B cell (primary cell): Measurements from ENCODE around the gene USH2A. TPM values are rescaled to one million over a fixed set of nuclear protein-coding genes. Genes with fewer than 3 reads are reported as not detected.

Experiments used
- ATAC-seq: fragments of 200-7000 bp; cut with Tn5 transposase; one replicate; pipeline ENCODE4 v1.10.0; 2021; ENCODE audit warnings: low read depth, mild to moderate bottlenecking, moderate number of reproducible peaks, moderate library complexity
- CTCF ChIA-PET: fragments of 350-600 bp; sonication (Branson Sonifier 250); formaldehyde crosslinking; loops from one replicate; lab custom pipeline; 2021; ENCODE audit warnings: antibody characterized with exemption, inconsistent platforms; lab: Charles Lee
- POLR2A ChIA-PET: fragments of 350-600 bp; sonication (Branson Sonifier 250); formaldehyde crosslinking; loops from one replicate; lab custom pipeline; 2021; ENCODE audit warnings: antibody characterized with exemption; lab: Charles Lee
- DNase-seq: peaks from one replicate; pipeline ENCODE4 v3.0.0; 2013
- H2AFZ ChIP-seq: 2 replicates; pipeline ENCODE4 v1.6.1; 2012; ENCODE audit warnings: mild to moderate bottlenecking, low read depth, low read length; ENCODE audit not compliant: insufficient read depth, poor library complexity, severe bottlenecking
- H3K27ac ChIP-seq, 2 donors: 1 replicate in 1 of 2; 2 replicates in 1 of 2; pipeline ENCODE4 v1.5.1; 2012 to 2013; ENCODE audit warnings: low read length in 2 of 2, mild to moderate bottlenecking in 2 of 2, moderate library complexity in 1 of 2
- H3K27me3 ChIP-seq, 4 experiments: fragments of 200-600 bp in 1 of 4; sonication (generic) in 1 of 4; replicated peaks in 1 of 4; 1 replicate in 2 of 4; 2 replicates in 2 of 4; pipeline versions ENCODE4 v1.6.1 to v1.7.0; 2013 to 2016; ENCODE audit warnings: low read length in 3 of 4, mild to moderate bottlenecking in 2 of 4, mixed read lengths in 1 of 4, moderate library complexity in 1 of 4; ENCODE audit not compliant: insufficient read depth in 4 of 4, control insufficient read depth in 3 of 4; ENCODE audit errors: control extremely low read depth in 1 of 4
- H3K36me3 ChIP-seq, 2 experiments: replicated peaks in 1 of 2; 1 replicate in 1 of 2; 2 replicates in 1 of 2; pipeline versions ENCODE4 v1.6.1 to v1.7.1; 2013; ENCODE audit warnings: low read length in 1 of 2; ENCODE audit not compliant: insufficient read depth in 2 of 2, control insufficient read depth in 1 of 2; ENCODE audit errors: control extremely low read depth in 1 of 2, extremely low read depth in 1 of 2
- H3K4me1 ChIP-seq, 2 donors: fragments of 200-600 bp in 1 of 2; sonication (generic) in 1 of 2; 1 replicate in 1 of 2; 2 replicates in 1 of 2; pipeline versions ENCODE4 v1.5.1 to v1.6.1; 2013 to 2017; ENCODE audit warnings: low read length in 2 of 2; ENCODE audit not compliant: control insufficient read depth in 2 of 2, insufficient read depth in 2 of 2
- H3K4me2 ChIP-seq: replicated peaks from 2 replicates; pipeline ENCODE3; 2012; ENCODE audit warnings: mild to moderate bottlenecking, low read depth, low read length; ENCODE audit not compliant: poor library complexity, severe bottlenecking
- H3K4me3 ChIP-seq, 5 experiments: fragments of 200-600 bp in 1 of 5; sonication (generic) in 1 of 5; 1 replicate in 3 of 5; 2 replicates in 2 of 5; pipeline versions ENCODE4 v1.5.1 to v1.7.0; 2011 to 2016; ENCODE audit warnings: low read length in 4 of 5, mild to moderate bottlenecking in 4 of 5, low read depth in 2 of 5, control low read depth in 1 of 5, moderate library complexity in 1 of 5; ENCODE audit not compliant: insufficient read depth in 1 of 5; ENCODE audit errors: control extremely low read depth in 1 of 5, extremely low read depth in 1 of 5
- H3K79me2 ChIP-seq: fragments of 200-600 bp; sonication (generic); one replicate; pipeline ENCODE4 v1.6.0; 2016; ENCODE audit warnings: low read length; ENCODE audit not compliant: control insufficient read depth, insufficient read depth
- H3K9ac ChIP-seq: fragments of 200-600 bp; sonication (generic); 2 replicates; pipeline ENCODE4 v1.6.1; 2017; ENCODE audit warnings: mild to moderate bottlenecking, low read length, moderate library complexity
- H3K9me3 ChIP-seq, 3 donors: one replicate each; pipeline versions ENCODE4 v1.6.1 to v1.7.1; 2013; ENCODE audit warnings: low read length in 2 of 3; ENCODE audit not compliant: control insufficient read depth in 2 of 3, insufficient read depth in 1 of 3; ENCODE audit errors: control extremely low read depth in 1 of 3
- H4K20me1 ChIP-seq: 2 replicates; pipeline ENCODE4 v1.6.0; 2012; ENCODE audit warnings: mild to moderate bottlenecking, low read length; ENCODE audit not compliant: insufficient read depth, control insufficient read depth, poor library complexity, severe bottlenecking
- H3K27ac Mint-ChIP-seq: one replicate; pipeline ENCODE4 v1.8.0; 2021; ENCODE audit warnings: mixed read lengths
- H3K27me3 Mint-ChIP-seq: one replicate; pipeline ENCODE4 v1.8.0; 2021; ENCODE audit warnings: mixed read lengths
- H3K4me1 Mint-ChIP-seq: one replicate; pipeline ENCODE4 v1.8.0; 2021; ENCODE audit warnings: mixed read lengths
- H3K4me3 Mint-ChIP-seq: one replicate; pipeline ENCODE4 v1.8.0; 2021; ENCODE audit warnings: mixed read lengths
- H3K9me3 Mint-ChIP-seq: one replicate; pipeline ENCODE4 v1.8.0; 2022; ENCODE audit warnings: mixed read lengths; ENCODE audit not compliant: insufficient read depth
- EZH2 ChIP-seq: IDR thresholded peaks from 2 replicates; pipeline ENCODE4 v1.6.1; 2012; ENCODE audit warnings: borderline replicate concordance, low read depth, mild to moderate bottlenecking, moderate library complexity, low read length; ENCODE audit not compliant: insufficient read depth, poor library complexity, severe bottlenecking
- WGBS: methylation state at CpG from one replicate; pipeline ENCODE4 v1.1.5; 2013; ENCODE audit warnings: missing lambda C conversion rate; ENCODE audit not compliant: insufficient coverage; 5-methylcytosine and 5-hydroxymethylcytosine counted together
- intact Hi-C: fragments of 100-400 bp; cut with micrococcal nuclease; formaldehyde crosslinking; loops from one replicate; pipeline ENCODE4 v1.10.0; 2022
- polyA plus RNA-seq: library from polyadenylated mRNA; depleted of rRNA; stranded (reverse); fragments of >200 nt; gene quantifications from 2 replicates; pipeline ENCODE4 v1.2.3, GENCODE V29; 2012
- total RNA-seq, 2 donors: library from RNA; stranded (reverse); fragments of 120-200 nt in 1 of 2; gene quantifications; 1 replicate in 1 of 2; 2 replicates in 1 of 2; pipeline versions ENCODE4 v1.2.3 to v1.2.4, GENCODE V29; 2013 to 2022
- TF ChIP-seq, protein P1 (sequence below): fragments of 200-600 bp; IDR thresholded peaks from one replicate; pipeline ENCODE4 v1.8.0; 2022; ENCODE audit warnings: antibody characterized with exemption, mild to moderate bottlenecking

Gene USH2A
- total and polyA plus RNA-seq, 2 donors (not counting 1 experiment from before 2014, with no cell fraction given) = 0.01 TPM; not detected in 1

DNA sequence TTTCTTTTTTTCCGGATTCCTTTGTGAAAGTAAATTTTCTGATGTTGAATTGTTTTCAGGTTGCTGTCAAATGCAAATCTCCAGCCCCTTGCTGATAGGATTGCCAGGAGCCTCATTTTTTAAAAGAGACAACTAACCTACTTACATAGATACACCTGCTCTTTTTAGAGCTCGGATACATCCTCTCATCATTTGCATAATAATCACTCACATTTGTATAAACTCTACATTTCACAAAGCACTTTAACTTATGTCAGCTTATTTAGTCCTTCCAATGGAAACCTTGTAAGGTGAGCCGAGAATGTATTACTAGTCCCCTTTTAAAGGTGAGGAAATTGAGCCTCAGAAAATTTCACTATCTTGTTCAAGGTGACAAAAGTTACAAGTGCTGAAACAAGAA is 771.4 kb downstream of the USH2A start:
- no peak overlapping the region for H2AFZ ChIP-seq
- H3K9ac ChIP-seq = no peak overlapping the region
- intact Hi-C loops = no loop called here
- no peak overlapping the region for H3K4me3 ChIP-seq
- Mint-ChIP-seq H3K27ac (no peak overlapping the region), H3K27me3 (no peaks in the 10 kb centered on the region), H3K4me3 (no peak overlapping the region), H3K4me1 (no peaks in the 10 kb centered on the region), H3K9me3 (no peaks in the 10 kb centered on the region)
- H3K9me3 ChIP-seq = peaks cover 0 to 3% (median 0%) of the 10 kb centered on the region in 3 donors
- DNase-seq (no peak), ATAC-seq (no peak)
- H4K20me1 ChIP-seq = no peaks in the 10 kb centered on the region
- CTCF ChIA-PET = no interaction called here
- WGBS = 60% methylated on average over 1 of the region's 3 CpGs
- H3K4me2 ChIP-seq = no peak overlapping the region
- no peaks in the 10 kb centered on the region for H3K36me3 ChIP-seq
- H3K27ac ChIP-seq = no peak overlapping the region
- H3K4me1 ChIP-seq = no peaks in the 10 kb centered on the region
- TF ChIP-seq, protein P1, sequence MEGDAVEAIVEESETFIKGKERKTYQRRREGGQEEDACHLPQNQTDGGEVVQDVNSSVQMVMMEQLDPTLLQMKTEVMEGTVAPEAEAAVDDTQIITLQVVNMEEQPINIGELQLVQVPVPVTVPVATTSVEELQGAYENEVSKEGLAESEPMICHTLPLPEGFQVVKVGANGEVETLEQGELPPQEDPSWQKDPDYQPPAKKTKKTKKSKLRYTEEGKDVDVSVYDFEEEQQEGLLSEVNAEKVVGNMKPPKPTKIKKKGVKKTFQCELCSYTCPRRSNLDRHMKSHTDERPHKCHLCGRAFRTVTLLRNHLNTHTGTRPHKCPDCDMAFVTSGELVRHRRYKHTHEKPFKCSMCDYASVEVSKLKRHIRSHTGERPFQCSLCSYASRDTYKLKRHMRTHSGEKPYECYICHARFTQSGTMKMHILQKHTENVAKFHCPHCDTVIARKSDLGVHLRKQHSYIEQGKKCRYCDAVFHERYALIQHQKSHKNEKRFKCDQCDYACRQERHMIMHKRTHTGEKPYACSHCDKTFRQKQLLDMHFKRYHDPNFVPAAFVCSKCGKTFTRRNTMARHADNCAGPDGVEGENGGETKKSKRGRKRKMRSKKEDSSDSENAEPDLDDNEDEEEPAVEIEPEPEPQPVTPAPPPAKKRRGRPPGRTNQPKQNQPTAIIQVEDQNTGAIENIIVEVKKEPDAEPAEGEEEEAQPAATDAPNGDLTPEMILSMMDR = no peak
- no peak for TF ChIP-seq EZH2
- H3K79me2 ChIP-seq = no peaks in the 10 kb centered on the region
- H3K27me3 ChIP-seq = no peaks in the 10 kb centered on the region
- POLR2A ChIA-PET = no interaction called here

DNA sequence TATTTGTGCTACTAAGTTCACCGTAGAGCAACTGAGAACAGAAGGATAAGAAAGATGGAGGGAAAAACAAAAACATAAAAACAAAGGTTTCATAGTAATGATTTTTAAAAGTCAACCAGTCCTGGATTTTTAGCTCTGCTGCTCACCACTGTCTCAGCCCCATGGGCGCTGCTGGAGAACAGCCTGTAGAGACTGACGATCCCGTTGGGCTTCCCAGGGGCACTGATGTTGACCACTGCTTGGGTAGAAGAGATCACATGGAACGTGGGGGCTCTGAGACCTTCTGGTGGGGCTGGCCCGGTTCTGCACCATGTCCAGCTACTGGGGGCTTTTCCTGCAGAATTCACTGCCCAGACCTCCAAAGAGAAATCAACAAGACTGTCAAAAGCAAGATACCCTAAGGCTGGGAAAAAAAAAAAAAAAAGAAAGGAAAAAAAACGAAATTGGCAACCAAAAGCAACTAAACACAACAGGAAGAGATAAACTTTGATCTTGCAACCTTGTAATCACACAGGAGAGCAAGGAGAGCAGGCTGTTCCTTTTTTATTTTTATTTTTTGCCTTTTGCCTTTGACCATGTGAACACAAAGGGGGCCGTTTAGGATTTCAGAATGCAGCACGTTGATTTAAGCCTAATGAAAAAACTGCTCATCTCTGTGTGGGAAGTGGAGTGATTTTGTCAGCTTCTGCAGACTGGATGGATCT is 772.6 kb downstream of the USH2A start:
- Histone ChIP-seq H3K9me3 (peaks cover 0 to 3% (median 0%) of the 10 kb centered on the region in 3 donors), H3K27me3 (no peaks in the 10 kb centered on the region), H2AFZ (no peak overlapping the region), H3K36me3 (no peaks in the 10 kb centered on the region), H3K4me1 (no peaks in the 10 kb centered on the region), H3K4me2 (no peak overlapping the region), H3K27ac (no peak overlapping the region), H3K4me3 (no peak overlapping the region), H3K79me2 (no peaks in the 10 kb centered on the region), H4K20me1 (no peaks in the 10 kb centered on the region), H3K9ac (no peak overlapping the region)
- TF ChIP-seq EZH2 = no peak
- TF ChIP-seq, protein P1 = no peak
- H3K4me3 Mint-ChIP-seq = no peak overlapping the region
- CTCF ChIA-PET = no interaction called here
- no peaks in the 10 kb centered on the region for H3K27me3 Mint-ChIP-seq
- H3K9me3 Mint-ChIP-seq = no peaks in the 10 kb centered on the region
- ATAC-seq (no peak), DNase-seq (no peak)
- WGBS = 64% methylated on average over 5 of the region's 9 CpGs
- no peaks in the 10 kb centered on the region for H3K4me1 Mint-ChIP-seq
- POLR2A ChIA-PET = no interaction called here
- intact Hi-C loops = no loop called here
- no peak overlapping the region for H3K27ac Mint-ChIP-seq
